Mucosa of stomach (tissue), 1 donor: Measurements from ENCODE around the gene XYLT1.

Experiments
- H3K27me3 ChIP-seq: one replicate; pipeline ENCODE4 v1.7.0; 2013; ENCODE audit warnings: mild to moderate bottlenecking, low read length; ENCODE audit not compliant: control insufficient read depth, insufficient read depth
- H3K36me3 ChIP-seq: one replicate; pipeline ENCODE4 v1.7.0; 2013; ENCODE audit warnings: low read length; ENCODE audit not compliant: control insufficient read depth, insufficient read depth
- H3K4me1 ChIP-seq: one replicate; pipeline ENCODE4 v1.7.0; 2013; ENCODE audit warnings: mild to moderate bottlenecking, low read length; ENCODE audit not compliant: control insufficient read depth, insufficient read depth
- H3K4me3 ChIP-seq: one replicate; pipeline ENCODE4 v1.7.0; 2013; ENCODE audit warnings: low read length
- H3K9ac ChIP-seq: one replicate; pipeline ENCODE4 v1.7.0; 2013; ENCODE audit warnings: mild to moderate bottlenecking, low read length, moderate library complexity
- H3K9me3 ChIP-seq: one replicate; pipeline ENCODE4 v1.7.0; 2013; ENCODE audit warnings: mild to moderate bottlenecking, low read length, moderate library complexity; ENCODE audit not compliant: control insufficient read depth
- donor health status: Pancreatic carcinoma.

The XYLT1 gene

DNA sequence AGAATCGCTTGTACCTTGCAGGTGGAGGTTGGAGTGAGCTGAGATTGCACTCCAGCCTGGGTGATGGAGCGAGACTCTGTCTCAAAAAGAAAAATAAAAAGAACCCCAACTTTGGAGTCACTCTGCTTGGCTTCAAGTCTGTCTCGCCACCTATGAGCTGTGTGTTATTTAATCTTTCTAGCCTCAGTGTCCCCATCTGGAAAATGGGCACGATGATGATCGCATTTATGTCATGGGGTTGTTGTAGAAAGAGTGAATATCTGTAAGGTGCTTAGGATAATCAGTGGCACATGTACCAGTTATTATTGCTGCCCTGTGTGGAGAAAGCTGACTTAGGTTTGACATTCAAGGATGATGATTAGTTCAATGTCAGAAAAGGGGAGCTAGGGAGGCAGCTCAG, 319.4 kb downstream of the XYLT1 start:
- H3K9me3 ChIP-seq, result no peaks in the 10 kb centered on the region
- no peak overlapping the region for H3K9ac ChIP-seq
- H3K27me3 ChIP-seq, result no peaks in the 10 kb centered on the region
- no peak overlapping the region for H3K4me3 ChIP-seq
- H3K36me3 ChIP-seq, result no peaks in the 10 kb centered on the region
- H3K4me1 ChIP-seq, result no peaks in the 10 kb centered on the region

GRCh38 chr16:17149904-17150483, 320.8 kb downstream of the XYLT1 start:
- Histone ChIP-seq H3K9me3 (no peaks in the 10 kb centered on the region), H3K4me1 (no peaks in the 10 kb centered on the region), H3K27me3 (no peaks in the 10 kb centered on the region), H3K9ac (no peak overlapping the region), H3K4me3 (no peak overlapping the region), H3K36me3 (no peaks in the 10 kb centered on the region)

DNA sequence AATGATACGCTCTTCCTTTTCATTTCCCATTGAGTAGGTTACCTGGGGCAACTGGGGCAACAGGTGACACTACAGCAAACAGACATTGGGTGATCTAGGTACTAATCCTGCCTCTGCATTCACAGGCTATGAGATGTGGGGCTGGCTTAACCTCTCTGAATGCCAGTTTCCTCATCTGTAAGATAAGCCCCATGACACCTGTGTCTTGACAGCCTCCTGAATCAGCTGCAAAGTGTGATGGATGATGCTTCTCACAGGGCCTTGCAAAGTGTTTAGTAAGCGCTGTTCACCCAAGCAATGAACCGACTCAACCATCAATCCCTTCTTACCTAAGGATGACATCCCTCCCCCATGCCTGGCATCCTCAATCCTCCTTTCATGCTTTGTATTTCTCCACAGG, 322.8 kb downstream of the XYLT1 start:
- no peak overlapping the region for H3K9ac ChIP-seq
- H3K4me1 ChIP-seq, result no peaks in the 10 kb centered on the region
- no peaks in the 10 kb centered on the region for H3K36me3 ChIP-seq
- no peaks in the 10 kb centered on the region for H3K9me3 ChIP-seq
- no peak overlapping the region for H3K4me3 ChIP-seq
- H3K27me3 ChIP-seq, result no peaks in the 10 kb centered on the region

DNA sequence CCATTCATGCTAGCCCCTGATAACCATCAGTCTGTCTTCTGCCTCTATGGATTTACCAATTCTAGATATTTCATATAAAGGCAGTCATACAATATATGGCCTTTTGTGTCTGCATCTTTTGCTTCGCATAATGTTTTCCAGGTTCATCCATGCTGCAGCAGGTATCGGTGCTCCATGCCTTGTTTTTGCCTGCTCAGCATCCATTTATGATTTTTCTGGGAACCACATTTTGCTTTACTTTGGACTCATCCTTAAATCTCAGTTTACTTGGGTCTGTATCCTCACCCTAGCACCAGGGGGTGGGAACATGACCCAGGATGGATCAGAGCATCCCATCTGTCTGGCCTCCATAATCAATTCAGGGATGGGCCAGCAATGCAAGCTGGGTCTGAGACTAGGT, 325.7 kb downstream of the XYLT1 start:
- H3K36me3 ChIP-seq, result no peaks in the 10 kb centered on the region
- no peak overlapping the region for H3K9ac ChIP-seq
- no peaks in the 10 kb centered on the region for H3K4me1 ChIP-seq
- no peaks in the 10 kb centered on the region for H3K27me3 ChIP-seq
- H3K4me3 ChIP-seq, result no peak overlapping the region
- no peaks in the 10 kb centered on the region for H3K9me3 ChIP-seq

DNA sequence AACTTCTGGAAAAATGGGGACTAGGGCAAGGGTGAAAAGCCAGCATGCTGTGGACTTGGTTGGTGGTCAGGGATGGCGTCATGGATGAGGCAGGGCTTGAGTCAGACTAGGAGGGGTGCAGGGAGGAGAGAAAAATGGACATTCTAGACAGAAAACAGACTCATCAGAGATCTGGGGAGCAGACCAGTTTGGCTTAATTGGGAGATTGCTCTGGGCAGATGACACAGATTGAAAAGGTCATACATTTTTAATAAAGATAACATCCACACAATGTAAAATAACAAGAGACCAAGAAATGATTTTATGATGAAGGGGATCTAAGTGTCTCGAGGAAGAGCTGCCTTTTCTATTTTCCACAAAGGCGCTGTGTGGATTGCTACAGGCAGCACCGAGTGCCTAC, 326.3 kb downstream of the XYLT1 start:
- Histone ChIP-seq H3K4me1 (no peaks in the 10 kb centered on the region), H3K27me3 (no peaks in the 10 kb centered on the region), H3K9me3 (no peaks in the 10 kb centered on the region), H3K4me3 (no peak overlapping the region), H3K36me3 (no peaks in the 10 kb centered on the region), H3K9ac (no peak overlapping the region)

GRCh38 chr16:17143546-17144419, 327.0 kb downstream of the XYLT1 start:
- Histone ChIP-seq H3K9me3 (no peaks in the 10 kb centered on the region), H3K4me3 (no peak overlapping the region), H3K9ac (no peak overlapping the region), H3K27me3 (no peaks in the 10 kb centered on the region), H3K36me3 (no peaks in the 10 kb centered on the region), H3K4me1 (no peaks in the 10 kb centered on the region)

GRCh38 chr16:17138801-17139200, 332.0 kb downstream of the XYLT1 start:
- Histone ChIP-seq H3K4me1 (no peaks in the 10 kb centered on the region), H3K9me3 (no peaks in the 10 kb centered on the region), H3K36me3 (no peaks in the 10 kb centered on the region), H3K27me3 (no peaks in the 10 kb centered on the region), H3K4me3 (no peak overlapping the region), H3K9ac (no peak overlapping the region)

GRCh38 chr16:17135439-17135838, 335.3 kb downstream of the XYLT1 start:
- H3K27me3 ChIP-seq, result no peaks in the 10 kb centered on the region
- H3K9ac ChIP-seq, result no peak overlapping the region
- H3K4me3 ChIP-seq, result no peak overlapping the region
- no peaks in the 10 kb centered on the region for H3K4me1 ChIP-seq
- H3K36me3 ChIP-seq, result no peaks in the 10 kb centered on the region
- H3K9me3 ChIP-seq, result no peaks in the 10 kb centered on the region

- H3K36me3 ChIP-seq, result no peaks in the 10 kb centered on the region
- H3K9me3 ChIP-seq, result no peaks in the 10 kb centered on the region
- no peak overlapping the region for H3K9ac ChIP-seq
- H3K27me3 ChIP-seq, result no peaks in the 10 kb centered on the region
- H3K4me1 ChIP-seq, result no peaks in the 10 kb centered on the region
- no peak overlapping the region for H3K4me3 ChIP-seq
Observed at GRCh38 chr16:17134586-17134985, 336.2 kb downstream of the XYLT1 start.

GRCh38 chr16:17133851-17134250, 336.9 kb downstream of the XYLT1 start:
- H3K4me1 ChIP-seq, result no peaks in the 10 kb centered on the region

GRCh38 chr16:17131351-17131750, 339.4 kb downstream of the XYLT1 start:
- H3K9ac ChIP-seq, result no peak overlapping the region
- H3K9me3 ChIP-seq, result no peaks in the 10 kb centered on the region
- no peaks in the 10 kb centered on the region for H3K4me1 ChIP-seq
- no peak overlapping the region for H3K4me3 ChIP-seq
- no peaks in the 10 kb centered on the region for H3K27me3 ChIP-seq
- no peaks in the 10 kb centered on the region for H3K36me3 ChIP-seq

More at GRCh38 chr16:17133851-17134250, 336.9 kb downstream of the XYLT1 start:
- Histone ChIP-seq H3K4me3 (no peak overlapping the region), H3K9me3 (no peaks in the 10 kb centered on the region), H3K36me3 (no peaks in the 10 kb centered on the region), H3K9ac (no peak overlapping the region), H3K27me3 (no peaks in the 10 kb centered on the region)

DNA sequence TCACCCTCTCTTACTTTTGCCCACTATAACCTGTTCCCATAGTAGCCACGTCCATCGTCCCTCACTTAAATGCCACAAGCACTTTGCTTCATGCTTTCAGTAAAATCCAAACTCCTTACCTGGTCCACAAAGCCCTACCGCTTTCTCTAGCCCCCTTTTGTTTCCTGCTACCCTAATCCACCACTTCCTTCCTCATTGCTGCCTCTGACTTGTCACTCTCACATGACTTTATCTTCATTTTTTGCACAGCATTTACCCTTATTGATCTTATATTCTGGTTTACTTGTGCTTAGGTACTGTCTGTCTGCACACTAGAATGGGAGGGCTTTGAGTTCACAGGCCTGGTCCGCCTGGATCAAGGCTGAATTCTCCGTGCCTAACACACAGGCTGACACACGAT, 340.0 kb downstream of the XYLT1 start:
- H3K27me3 ChIP-seq, result no peaks in the 10 kb centered on the region
- no peaks in the 10 kb centered on the region for H3K9me3 ChIP-seq
- no peaks in the 10 kb centered on the region for H3K36me3 ChIP-seq
- H3K4me3 ChIP-seq, result no peak overlapping the region
- no peaks in the 10 kb centered on the region for H3K4me1 ChIP-seq
- H3K9ac ChIP-seq, result no peak overlapping the region
